D341Med (cell line): ENCODE measurements around the gene UTY.

Source experiments
- DNase-seq: peaks from one replicate; pipeline ENCODE4 v3.0.0; 2012; ENCODE audit warnings: low spot score

UTY gene

DNA sequence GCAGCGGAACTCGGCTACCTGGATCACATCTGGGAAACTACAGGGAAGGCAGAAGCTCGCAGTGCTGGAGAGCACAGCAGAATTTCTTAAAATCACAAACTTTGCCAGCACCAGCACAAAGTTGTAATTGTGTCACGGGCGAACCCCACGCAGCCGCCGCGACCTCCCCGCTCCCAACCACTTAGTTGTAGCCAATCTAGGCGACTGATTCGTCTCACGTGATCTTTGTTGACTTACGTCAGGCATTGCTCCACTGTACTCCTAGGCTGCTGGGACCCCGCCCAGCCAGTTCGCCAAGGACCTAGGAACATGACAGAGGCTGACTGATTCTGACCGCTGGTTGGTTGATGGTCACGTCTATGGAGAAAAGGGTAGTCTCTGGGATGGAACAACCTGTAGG, at the start of gene UTY:
TSS of gene UTY (minus strand) at position 206 of the 400 bp plus-strand sequence. CDS start 368 bp downstream, outside the sequence.
- DNase-seq: peak; percentile 77

DNA sequence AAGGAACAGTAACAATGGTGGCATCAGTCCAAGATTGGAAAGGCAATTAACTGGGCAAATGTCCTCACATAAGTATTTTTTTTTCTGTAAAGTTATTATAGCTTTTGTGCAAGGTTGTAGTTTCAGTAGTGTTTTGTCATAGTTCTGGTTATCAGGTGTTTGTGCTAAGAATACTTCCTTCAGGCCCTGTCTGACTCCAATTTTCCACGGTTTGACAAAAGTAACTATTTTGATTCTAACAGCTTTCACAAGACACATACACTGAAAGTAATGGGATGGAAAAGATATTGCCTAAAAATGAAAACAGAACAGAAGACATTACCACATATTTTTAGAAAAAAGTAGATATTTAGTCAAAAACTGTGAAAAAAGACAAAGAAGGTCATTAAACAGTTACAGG, 40.6 kb upstream of the UTY start:
- DNase-seq: no peak

DNA sequence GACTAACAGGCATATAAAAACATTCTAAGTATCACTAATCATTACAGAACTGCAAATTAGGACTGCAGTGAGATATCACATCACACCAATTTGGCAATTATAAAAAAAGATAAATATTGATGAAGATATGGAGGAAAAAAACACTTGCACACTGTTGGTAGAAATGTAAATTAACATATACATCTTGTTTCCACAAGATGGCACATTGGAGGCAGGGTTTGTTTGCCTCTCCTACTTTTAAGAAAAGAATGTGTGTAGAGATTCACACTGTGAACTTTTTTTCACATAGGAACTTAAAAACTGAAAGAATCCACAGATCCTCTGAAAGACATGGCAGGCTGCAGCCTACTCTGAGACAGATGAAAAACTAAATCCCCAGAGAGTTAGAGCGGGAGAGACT, 21.4 kb upstream of the UTY start:
- no peak for DNase-seq

DNA sequence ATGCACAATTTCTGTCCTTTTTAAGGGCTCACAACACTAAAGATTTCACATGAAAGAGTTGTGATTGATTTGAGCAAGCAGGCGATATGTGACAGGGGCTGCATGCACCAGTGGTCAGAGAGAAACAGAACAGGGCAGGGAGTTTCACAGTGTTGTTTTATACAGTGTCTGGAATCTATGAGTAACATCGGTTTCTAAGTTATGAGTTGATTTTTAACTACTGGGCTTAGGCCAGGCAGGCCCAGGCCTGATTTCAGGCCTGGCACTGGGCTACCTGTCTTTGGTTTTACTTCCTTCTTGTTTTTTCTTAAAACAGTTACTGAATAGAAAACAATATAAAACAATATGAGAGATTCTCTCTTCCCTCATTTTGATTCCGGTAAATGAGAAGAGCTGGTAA, 13.9 kb upstream of the UTY start:
- DNase-seq: no peak

DNA sequence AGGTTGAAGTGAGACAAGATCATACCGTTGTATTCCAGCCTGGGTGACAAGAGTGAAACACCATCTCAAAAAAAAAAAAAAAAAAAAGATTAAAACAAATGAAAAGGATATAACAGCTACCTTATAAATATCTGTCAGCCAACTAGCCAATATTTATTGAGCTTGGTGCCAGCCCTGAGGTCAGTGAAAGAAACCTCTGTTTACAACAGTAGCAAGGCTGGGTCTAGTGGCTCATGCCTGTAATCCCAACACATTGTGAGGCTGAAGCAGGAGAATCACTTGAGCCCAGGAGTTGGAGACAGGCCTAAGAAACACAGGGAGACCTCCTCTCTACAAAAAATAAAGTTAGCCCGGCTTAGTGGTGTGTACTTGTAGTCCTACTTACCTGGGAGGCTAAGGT, 12.6 kb upstream of the UTY start:
- DNase-seq: no peak

DNA sequence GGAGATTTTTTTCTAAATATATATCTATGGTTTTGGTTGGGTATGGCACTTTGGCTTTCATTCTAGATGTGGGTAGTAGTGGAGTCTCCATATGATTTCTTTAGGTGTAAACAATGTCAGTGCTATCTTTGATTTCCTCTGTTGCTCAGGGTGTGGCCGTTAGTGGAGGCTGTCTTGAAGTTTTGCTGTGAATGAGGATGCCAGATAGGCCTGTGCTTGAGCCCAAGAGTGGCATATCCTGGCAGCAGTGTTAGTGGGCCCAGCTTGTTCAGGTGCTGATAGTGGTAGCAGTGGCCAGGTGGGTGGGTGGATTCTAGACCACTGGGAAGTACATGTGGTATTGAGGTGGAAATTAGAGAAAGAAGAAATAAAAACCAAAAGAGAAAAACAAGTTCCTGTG, 8.9 kb upstream of the UTY start:
- no peak for DNase-seq

DNA sequence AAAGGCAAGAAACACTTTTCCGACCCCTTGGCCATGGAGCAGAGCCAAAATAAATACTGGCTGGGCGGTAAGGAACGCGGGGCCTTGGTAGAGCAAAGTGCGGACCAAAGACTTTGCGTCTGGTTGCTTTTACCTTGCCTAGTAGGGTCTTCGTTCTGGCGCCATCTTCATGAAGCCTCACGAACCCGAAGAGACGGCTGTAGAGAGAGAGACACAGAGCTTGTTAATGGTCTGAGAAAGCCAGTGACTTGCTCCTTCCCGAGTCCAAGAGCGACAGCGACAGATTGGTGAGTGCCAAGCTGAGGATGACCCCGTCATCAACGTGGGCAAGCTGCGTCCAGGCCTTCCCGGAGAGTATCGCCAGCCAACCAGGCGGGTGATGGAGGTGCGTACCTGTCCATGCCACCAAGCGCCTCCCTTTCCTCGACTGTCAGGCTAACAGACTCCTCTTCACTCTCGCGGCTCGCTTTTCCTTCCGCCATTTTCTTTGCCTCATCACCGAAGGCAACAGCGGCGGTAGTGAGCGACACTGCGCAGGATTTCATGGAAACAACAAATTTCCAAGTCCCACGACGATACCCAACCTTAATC, 617 bp downstream of the UTY start:
- DNase-seq: peak; percentile 41

DNA sequence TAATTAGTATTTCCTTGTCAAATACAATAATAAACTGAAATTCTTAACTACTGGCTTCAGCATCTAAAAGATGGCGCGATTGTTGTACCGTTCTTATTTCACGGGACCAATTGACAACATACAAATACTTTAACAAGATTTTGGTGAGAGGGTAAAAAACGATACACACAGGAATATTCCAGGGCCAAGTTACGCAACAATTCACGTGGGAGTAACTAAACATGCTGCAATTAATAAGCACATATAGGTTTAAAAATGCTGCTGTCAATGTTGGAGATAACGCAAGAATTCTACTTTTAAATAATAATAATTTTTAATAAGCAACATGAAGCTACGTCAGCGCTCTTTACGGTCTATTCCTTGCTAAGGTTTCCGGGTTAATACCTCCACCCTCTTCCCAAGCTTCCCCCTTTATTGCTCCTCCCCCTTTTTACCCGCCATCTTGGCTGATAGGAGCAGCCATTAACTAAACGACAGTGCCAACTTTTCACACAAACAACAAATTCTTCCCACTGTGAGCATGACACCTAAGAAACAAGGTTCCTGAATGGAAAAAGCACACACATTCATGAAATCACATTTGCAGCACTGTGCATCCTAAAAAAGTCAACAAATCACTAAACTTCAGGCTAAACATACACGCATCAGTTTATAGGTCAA, 1.6 kb downstream of the UTY start:
- peak; percentile 48 for DNase-seq

DNA sequence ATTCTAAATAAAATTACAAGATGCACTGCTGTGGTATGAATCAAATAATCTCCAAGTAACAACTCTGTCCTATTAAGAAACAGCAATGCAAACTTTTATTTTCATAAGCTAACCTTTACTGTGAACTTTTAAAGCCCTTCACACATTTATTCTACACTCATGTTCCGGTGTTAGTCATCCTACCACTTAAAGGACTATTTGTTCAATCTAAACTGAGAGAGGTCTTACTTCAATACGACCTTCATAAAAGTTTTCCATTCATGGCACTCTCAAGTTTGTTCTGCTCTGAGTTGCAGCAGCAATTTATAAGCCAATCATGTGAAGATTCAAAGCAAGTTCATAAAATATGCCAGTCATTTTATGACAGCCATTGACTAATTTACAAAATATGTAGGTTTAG, 4.8 kb downstream of the UTY start:
- no peak for DNase-seq

DNA sequence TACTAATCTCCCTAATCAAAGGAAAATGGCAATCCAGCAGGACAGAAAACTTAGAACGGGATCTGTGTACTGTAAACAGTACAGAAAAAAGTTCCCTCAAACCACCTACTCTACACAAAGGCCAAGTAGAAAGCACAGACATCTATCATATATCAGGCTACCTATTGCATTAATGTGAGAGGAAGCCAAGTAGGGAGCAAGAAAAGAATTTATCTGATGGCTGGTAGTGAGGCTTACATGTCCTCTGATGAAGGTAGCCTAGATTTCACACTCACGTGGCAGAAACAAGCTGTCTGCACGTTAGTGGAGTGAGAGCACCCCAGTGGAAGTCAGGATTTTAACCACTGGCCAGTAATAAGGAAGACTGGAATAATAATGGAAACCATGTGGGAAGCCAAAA, 28.3 kb downstream of the UTY start:
- DNase-seq: no peak

DNA sequence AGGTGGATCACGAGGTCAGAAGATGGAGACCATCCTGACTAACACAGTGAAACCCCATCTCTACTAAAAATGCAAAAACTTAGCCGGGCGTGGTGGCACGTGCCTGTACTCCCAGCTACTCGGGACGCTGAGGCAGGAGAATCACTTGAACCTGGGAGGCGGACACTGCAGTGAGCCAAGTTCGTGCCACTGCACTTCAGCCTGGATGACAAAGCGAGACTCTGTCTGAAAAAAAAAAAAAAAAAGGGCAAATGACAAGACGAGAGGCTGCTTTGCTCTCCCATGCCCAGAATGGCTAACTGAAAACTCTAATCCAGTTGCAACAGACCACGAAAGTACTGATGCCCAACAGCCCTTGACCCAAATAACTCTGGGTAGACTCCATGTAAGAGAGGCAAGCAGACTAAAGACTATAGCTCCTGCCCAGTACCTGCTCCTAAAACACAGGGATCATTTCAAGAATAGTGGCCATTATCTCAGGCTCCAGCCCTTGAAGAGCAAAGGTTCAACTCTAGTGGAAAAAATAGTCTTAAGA, 29.2 kb downstream of the UTY start:
- DNase-seq: no peak

DNA sequence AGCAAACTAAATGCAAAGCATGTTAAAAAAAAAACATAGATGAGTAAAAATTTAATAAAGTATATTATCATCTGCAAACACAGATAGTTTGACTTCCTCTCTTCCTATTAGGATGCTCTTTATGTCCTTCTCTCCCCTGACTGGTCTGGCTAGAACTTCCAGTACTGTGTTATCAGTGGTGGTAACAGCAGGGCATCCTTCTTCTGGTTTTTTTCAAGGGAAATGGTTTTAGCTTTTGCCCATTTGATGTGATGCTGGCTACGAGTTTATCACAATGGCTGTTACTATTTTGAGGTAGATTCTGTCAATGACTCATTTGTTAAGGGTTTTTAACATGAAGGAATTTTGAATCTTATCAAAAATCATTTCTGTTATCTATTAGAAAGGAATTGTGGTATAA, 34.3 kb downstream of the UTY start:
- no peak for DNase-seq

DNA sequence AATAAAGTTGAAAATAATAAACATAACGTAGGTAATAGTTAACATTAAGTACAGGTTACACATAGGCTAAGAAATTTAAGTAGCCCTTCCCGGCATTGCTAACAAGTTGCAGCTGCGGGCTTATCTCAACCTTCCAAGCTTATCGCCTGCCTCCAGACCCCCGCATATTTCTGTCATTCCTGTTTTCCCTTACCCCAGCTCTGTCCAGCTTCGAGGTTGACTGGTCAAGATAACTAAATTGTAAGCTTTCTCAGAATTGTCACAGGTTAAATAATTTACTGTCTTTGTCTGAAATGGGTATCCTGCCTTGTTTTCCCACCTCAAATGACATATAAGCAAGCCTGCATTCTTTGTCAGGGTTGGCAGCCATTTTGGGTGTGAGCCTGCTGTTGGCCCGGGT, 36.7 kb downstream of the UTY start:
- DNase-seq: no peak

DNA sequence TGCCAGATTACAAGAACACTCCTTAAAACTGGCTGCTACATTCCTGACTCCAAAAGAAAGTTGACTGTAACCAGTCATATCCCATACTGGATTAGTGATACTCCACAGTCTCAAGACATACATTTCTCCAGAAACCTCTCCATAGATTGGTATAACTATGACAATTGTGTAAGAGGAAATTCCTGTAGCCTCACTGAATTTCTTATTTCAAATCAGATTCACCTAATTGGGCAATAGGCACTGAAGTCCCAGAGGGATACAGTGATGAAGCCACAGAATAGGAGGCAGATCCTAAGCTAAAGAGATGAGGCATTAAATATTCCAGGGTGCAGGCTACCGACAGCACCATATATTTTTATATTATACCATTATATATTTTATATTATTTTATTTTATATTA, 39.0 kb downstream of the UTY start:
- DNase-seq: no peak

DNA sequence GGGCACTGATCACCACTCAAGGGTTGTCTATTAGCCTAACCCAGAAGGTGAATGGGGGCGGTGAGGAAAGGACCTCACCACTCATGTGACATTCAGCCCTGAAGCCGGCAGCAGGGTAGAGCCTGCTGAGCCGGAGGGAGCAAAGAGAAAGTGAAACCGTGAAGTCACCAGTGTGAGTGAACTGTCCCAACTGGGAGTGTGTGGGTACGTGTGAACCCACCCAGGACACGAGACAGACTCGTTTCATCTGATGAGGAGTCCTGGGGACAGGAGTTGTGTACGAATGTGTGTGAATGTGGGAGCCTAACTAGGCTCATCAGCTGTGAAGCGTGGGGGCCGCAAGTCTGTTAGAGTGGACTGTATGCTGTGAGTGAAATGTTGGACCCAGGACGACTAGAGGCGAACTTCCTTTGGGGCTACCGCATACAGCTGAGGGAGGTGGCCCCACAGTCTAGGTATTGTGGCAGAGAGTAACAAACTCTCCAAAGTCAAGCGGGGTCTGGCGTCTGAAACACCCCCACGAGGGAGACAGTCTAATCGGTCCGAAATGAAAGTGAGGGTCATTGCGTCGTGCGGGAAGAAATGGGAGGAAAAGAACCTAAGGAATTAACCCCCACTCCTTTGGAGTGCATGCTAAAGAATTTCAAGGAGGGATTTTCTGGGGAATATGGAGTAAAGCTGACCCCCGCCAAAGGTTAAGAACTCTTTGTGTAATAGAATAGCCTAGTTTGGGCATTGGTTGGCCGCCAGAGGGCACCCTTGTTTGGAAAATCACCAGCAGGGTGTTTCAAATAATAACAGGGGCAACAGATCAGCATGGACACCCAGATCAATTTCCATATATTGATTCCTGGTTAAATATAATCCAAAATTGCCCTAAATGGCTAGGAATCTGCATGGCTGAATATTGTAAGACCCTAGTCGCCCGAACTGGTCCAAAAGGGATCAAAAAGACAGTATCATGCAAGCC, 43.6 kb downstream of the UTY start:
- DNase-seq: peak; percentile 38

DNA sequence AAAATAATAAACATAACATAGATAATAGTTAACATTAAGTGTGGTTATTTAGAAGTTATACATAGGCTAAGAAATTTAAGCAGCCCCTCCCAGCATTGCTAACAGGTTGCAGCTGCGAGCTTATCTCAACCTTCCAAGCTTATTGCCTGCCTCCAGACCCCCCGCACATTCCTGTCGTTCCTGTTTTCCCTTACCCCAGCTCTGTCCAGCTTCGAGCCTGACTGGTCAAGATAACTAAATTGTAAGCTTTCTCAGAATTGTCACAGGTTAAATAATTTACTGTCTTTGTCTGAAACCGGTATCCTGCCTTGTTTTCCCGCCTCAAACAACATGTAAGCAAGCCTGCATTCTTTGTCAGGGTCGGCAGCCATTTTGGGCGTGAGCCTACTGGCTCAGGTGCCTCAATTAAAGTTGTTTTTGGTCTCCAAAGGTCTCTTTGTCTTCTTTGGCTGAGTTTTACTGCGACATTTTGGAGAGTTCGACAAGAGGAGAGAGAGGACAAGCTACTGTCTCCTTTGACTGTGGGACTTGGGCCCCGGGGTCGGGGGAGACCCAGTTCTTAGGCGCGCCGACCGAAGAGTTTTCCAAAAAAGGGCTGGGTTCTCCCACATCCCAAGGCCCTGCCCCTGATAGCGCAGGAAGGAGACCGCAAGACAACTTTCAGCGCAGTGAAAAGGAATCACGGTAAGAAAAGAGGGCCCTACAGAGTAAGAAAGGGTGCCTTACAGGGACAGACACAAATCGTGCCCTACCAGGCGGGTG, 44.4 kb downstream of the UTY start:
- DNase-seq: no peak

DNA sequence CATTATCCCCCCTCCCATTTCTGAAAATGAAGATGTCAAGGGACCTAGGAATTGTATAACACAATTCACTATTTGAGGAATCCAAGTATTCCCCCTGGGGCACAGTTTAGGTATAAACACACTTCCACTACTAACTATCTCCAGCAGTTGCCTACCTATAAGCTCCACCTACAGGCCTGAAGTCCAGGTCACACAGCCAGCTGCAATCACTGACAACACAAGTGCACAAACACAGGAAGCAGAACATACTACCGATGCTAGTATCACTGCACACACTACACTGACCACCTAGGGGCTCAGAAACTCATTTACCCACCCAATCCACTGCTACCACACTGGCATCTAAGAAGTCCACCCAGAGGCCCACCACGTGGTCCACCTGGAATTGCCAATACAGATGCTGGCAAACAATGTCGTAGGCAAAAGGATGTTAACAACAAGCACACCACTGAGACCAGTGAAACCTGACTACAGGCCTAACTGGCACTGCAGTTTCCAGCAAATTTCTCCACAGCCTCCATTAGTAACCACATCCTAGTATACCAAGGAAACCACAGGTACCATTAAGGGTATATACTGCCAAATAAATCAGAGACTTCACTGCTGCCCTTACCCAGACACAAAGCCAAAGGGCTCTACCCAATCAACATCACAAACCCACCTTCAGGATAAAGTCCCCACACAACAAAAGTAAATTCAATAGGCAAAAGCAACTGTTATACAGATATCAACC, 47.4 kb downstream of the UTY start:
- no peak for DNase-seq

DNA sequence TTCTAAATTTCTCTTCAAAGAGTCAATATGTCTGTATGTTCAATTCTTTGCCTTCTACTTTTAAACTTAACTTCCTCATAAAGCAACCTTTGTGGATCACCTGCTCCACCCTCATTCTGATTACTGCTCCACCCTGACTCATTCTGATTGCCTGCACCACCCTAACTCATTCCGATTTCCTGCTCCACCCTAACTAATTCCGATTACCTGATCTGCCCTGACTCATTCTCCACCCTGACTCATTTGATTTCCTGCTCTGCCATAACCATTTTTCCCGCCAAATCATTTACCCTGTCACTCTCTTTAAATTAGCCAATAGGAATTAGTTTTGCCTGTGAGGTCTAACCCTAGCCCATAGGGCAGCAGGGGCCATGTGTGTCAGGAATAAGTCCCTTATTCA, 50.3 kb downstream of the UTY start:
- DNase-seq: no peak

DNA sequence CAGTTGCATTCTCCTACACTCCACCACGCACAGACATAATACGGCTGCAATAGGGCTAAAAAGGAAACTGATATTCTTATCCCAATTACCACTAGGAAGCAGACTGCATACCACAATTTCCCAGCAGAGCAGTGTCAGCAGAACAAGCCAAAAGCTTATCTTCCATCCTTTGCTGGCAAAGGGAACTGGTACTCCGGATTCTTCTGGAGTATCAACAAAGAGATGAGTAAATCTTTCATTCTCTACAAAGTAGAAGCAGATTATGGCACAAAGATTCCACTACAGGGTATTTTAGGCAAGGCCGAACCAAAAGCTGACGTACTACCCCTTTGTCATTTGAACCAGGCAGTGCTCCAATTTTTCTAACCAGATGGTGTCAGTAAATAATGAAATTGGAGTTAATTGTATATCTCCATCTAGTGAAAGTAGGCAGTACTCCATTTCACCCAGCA, 56.5 kb downstream of the UTY start:
- DNase-seq: no peak

DNA sequence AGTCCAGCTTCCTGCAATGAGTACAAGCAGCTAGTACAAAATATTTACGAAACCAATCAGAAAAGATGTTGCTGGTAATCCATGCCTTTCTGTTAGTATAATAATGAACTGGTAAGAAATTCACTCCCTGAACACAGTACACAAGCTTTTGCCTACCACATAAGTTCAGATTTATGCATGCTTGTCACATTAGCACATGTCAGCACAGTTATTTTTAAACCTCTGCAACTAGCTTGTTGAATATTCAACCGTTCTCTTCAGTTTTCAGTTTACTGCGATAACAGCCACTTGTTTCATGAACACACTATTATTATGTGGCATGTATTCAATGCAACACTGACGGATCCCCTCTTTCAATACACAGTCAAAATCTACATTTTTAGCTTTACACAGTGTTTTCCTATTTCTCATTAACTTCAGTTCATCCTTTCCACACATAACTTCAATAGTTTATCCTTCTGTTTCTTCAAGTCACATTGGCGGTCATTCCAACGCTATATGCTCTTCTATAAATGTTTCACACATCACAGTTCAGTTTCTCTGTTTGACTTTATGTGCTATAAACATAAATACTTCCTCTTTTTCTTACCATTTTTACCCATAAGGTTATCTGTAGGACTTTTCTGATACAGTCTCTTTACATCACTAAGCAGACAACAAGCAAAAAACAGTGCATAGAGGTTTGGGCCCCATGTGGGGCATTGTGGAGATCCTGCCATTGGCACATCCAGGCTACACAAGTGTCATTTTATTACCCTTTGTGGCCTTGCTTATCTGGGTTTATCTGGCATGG, 62.8 kb downstream of the UTY start:
- DNase-seq: no peak
